Omental fat pad (tissue), 4 donors: ENCODE measurements around the gene TLL1. TPM values are rescaled to one million over a fixed set of nuclear protein-coding genes. Genes with fewer than 3 reads are reported as not detected.

Experiments used
- ATAC-seq: fragments of 150-250 bp; one replicate; pipeline ENCODE4 v1.9.1; 2016; ENCODE audit warnings: mild to moderate bottlenecking, moderate library complexity; ENCODE audit not compliant: low FRiP score
- DNase-seq: peaks from one replicate; pipeline ENCODE4 v3.0.0-alpha.2; 2019; ENCODE audit warnings: low spot score
- total RNA-seq, 4 donors: library from RNA; depleted of rRNA; stranded (reverse); fragments of >200 nt; gene quantifications; one replicate each; pipeline ENCODE4 v1.1.0, GENCODE V29; 2016
- TF ChIP-seq, protein P1 (sequence below), 3 donors: fragments of 450-650 bp; IDR thresholded peaks; one replicate each; pipeline ENCODE4 v1.5.1; 2016 to 2017; ENCODE audit warnings: antibody characterized with exemption in 3 of 3, mild to moderate bottlenecking in 3 of 3, moderate library complexity in 2 of 3

Gene TLL1
- 10 to 100 TPM in 2 of 4 donors, 1 to 10 TPM in 2; 3.2 to 22.2 (median 11.9) TPM for total RNA-seq

DNA sequence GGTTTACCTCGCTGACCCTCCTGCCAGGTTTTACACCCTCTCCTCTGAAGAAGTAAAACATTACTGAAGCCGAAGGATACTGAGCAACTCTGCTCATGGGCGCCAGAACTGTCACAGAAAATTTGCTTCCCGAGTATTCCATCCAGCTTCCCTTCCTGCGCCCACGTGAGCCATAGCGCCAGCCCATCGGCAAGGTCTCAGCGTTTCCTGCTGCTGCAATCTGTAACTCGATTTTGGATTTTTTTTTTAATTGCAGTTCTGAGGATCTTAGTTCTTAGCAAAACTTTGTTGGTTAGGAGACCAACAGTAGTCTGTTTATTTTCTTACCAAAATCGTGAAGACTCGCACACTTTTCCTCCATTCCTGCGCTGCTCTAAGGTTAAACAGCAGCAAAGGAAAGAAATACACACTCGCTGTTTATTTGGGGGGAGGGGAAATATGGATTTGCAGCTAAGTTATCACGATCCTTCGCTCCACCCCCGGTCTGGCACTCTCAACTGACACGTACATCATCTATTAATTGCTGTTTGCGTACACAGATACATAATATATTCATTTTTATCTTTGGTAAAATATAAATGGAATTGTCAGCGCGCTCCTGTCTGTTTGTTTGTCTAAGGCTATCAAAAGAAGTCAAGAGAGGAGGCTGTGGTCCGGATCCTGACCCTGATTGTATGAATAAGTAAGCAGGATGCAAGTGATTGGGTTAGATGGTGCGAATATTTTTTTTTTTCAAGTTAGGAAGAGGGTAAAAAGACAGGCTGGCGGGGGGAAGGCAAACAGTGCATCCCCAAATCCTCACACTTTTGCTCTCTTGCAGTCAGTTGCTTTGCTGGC lies at the start of gene TLL1:
Gene TLL1 (plus strand): TSS at position 777 of the 837 bp plus-strand sequence. CDS start 668 bp downstream, outside the sequence.
- TF ChIP-seq, protein P1, sequence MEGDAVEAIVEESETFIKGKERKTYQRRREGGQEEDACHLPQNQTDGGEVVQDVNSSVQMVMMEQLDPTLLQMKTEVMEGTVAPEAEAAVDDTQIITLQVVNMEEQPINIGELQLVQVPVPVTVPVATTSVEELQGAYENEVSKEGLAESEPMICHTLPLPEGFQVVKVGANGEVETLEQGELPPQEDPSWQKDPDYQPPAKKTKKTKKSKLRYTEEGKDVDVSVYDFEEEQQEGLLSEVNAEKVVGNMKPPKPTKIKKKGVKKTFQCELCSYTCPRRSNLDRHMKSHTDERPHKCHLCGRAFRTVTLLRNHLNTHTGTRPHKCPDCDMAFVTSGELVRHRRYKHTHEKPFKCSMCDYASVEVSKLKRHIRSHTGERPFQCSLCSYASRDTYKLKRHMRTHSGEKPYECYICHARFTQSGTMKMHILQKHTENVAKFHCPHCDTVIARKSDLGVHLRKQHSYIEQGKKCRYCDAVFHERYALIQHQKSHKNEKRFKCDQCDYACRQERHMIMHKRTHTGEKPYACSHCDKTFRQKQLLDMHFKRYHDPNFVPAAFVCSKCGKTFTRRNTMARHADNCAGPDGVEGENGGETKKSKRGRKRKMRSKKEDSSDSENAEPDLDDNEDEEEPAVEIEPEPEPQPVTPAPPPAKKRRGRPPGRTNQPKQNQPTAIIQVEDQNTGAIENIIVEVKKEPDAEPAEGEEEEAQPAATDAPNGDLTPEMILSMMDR (IDR thresholded peaks at IDR 0.05) = no peak
- ATAC-seq = no peak
- DNase-seq = no peak

DNA sequence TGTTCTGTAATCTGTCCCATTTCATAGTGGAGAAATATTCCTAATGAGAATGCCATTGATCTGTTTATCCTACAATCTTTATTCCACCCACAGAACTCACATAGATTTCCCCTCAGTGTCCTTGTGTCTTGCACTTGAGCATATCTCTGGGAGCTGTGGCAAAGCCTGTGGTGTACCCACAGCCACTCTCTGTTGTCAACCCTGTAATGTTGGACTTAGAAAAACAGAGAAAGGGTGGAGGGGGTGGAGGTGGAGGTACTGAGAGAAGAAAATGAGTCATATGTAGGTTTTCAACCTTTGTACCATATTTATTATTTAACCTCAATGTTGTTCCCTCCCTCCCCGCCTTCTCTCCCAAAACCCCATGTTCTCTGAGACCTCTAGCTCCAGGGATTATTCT lies 46.9 kb upstream of the TLL1 start:
- no peak for ATAC-seq

DNA sequence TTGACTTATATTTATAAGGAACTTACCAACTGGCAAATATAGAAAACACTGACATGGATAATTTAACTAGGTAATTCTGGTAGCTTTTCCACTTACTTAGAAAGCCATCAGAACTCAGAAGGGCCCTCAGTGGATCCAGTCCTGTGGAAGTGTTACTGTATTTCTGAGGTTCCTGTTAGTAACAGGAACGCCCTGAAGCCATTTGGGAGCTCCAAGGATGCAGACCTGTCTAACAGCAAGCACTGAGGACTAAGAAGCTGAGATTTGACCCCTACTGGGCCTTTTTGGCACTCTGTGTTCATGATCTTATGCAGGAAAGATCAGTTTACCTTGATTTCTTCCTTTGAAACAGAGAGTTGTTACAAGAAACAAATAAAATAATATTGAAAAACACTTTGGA lies 46.0 kb upstream of the TLL1 start:
- ATAC-seq = no peak
- DNase-seq = no peak
- TF ChIP-seq, protein P1 (IDR thresholded peaks at IDR 0.05) = no peak

More for the DNA sequence above, 46.9 kb upstream of the TLL1 start:
- no peak for DNase-seq
- TF ChIP-seq, protein P1 (IDR thresholded peaks at IDR 0.05) = no peak

DNA sequence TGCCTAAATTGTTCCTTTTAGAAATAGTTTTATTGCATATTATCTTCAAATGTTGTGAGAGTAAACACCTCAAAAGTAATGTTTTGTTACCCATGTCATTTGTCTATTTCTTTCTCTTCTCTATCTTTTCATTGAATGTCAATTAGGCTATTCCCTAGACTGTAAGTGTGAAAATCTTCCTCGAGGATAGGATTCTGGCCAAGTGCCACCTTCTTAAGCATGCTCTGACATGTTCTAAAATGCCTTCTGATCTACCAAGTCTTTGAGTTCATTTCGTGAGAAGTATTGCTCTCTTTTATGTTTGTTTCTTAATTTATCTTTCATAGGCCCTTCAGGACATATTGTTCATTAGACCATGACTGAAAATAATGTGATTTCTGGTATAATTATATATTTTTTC lies 44.1 kb upstream of the TLL1 start:
- no peak for ATAC-seq
- TF ChIP-seq, protein P1 (IDR thresholded peaks at IDR 0.05) = no peak
- no peak for DNase-seq

DNA sequence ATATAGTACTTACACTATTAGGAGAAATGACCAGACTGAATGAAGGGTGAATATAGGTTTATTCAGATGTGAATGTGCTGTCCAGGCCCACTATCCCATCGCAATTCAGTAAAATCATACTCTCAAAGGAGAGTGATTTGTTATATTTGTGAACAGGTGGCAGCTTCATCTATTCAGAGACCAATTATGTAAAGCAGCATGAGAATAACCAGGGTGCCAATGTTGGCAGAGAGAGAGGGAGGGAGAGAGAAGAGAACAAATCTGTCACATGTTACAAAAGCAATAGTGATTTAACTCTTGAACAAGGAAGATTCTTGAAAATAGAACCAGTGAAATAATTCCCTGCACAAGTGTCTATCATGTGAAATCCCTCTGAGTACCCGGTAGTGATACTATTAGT lies 38.9 kb upstream of the TLL1 start:
- TF ChIP-seq, protein P1 (IDR thresholded peaks at IDR 0.05) = no peak
- DNase-seq (no peak), ATAC-seq (no peak)

DNA sequence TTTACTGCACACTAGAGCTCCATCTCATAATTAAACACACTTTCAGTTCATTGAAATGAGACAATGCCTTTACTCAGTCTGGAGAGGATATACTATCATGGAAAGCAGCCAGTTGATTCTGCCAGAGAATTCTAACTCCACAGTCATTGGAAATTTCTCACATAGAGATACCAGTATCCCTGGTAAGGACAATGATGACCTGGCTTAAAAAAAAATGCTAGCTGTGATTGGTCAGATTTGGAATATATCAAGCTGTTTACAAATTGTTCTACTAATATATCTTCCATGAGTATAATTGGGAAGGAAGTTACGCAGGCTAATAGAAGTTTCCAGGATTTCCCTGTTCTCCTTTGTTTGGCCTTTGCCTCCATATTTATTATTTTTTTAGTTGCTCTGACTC lies 34.5 kb upstream of the TLL1 start:
- DNase-seq = no peak
- TF ChIP-seq, protein P1 (IDR thresholded peaks at IDR 0.05) = no peak
- no peak for ATAC-seq
